ENCODE measurements around the gene CAB39L. TPM values are rescaled to one million over a fixed set of nuclear protein-coding genes. Genes with fewer than 3 reads are reported as not detected.

The CAB39L gene
- total RNA-seq, 1 donor from 2014 or later = 7.7 TPM

DNA sequence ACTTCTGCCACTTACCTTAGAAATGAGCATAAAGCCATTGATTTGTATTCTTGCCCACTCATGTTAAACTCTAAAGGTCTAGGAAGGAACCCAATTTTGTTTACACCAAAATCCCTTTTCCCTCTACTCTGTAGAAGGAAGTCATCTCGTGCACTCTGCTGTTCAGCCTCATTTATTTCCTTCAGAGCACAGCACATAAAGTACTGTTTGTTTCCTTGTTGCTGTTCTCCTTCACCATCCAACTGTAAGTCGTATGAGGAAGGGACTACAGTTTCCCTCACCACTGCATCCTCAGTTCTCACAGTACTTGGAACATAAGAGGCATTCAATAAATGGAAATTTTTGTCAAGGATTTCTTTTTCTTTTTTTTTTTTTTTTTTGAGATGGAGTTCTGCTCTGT, 171.6 kb downstream of the CAB39L start:
- no peaks in the 10 kb centered on the region for H3K36me3 Mint-ChIP-seq (ENCODE audit: unreplicated experiment)
- TF ChIP-seq, protein P1, sequence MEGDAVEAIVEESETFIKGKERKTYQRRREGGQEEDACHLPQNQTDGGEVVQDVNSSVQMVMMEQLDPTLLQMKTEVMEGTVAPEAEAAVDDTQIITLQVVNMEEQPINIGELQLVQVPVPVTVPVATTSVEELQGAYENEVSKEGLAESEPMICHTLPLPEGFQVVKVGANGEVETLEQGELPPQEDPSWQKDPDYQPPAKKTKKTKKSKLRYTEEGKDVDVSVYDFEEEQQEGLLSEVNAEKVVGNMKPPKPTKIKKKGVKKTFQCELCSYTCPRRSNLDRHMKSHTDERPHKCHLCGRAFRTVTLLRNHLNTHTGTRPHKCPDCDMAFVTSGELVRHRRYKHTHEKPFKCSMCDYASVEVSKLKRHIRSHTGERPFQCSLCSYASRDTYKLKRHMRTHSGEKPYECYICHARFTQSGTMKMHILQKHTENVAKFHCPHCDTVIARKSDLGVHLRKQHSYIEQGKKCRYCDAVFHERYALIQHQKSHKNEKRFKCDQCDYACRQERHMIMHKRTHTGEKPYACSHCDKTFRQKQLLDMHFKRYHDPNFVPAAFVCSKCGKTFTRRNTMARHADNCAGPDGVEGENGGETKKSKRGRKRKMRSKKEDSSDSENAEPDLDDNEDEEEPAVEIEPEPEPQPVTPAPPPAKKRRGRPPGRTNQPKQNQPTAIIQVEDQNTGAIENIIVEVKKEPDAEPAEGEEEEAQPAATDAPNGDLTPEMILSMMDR (IDR thresholded peaks at IDR 0.05; ENCODE audit: partially characterized antibody, unreplicated experiment) = no peak
- DNase-seq = no peak

DNA sequence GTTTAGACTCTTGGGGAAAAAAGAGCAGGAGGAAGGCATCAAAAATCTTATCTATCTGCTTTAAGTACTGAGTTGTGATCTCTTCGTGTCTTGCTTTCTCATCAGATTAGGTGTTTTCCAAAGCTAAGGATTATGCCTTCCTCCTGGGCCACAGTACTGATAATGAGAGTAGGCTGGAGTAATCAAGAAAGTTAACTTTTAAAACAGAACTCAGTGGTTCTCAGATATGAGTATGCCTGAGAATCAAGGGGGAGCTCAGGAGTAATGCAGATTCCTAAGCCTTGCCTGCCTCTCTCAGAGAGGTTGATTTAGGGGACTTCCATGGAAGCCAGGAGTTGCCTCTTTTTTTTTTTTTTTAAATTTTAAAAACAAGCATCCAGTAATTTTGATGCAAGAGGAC, 172.6 kb downstream of the CAB39L start:
- DNase-seq = no peak
- no peaks in the 10 kb centered on the region for H3K36me3 Mint-ChIP-seq (ENCODE audit: unreplicated experiment)
- no peak overlapping the region for H3K4me3 Mint-ChIP-seq (ENCODE audit: unreplicated experiment)
- no peaks in the 10 kb centered on the region for H3K27me3 Mint-ChIP-seq (ENCODE audit: unreplicated experiment)
- H3K9me3 Mint-ChIP-seq (ENCODE audit: unreplicated experiment) = no peaks in the 10 kb centered on the region
- no peaks in the 10 kb centered on the region for H3K4me1 Mint-ChIP-seq (ENCODE audit: low read depth, unreplicated experiment)
- no peak overlapping the region for H3K27ac Mint-ChIP-seq (ENCODE audit: unreplicated experiment)
- TF ChIP-seq, protein P1 (IDR thresholded peaks at IDR 0.05; ENCODE audit: partially characterized antibody, unreplicated experiment) = no peak

More for the DNA sequence above, 171.6 kb downstream of the CAB39L start:
- Mint-ChIP-seq H3K27me3 (ENCODE audit: unreplicated experiment) (no peaks in the 10 kb centered on the region), H3K4me1 (ENCODE audit: low read depth, unreplicated experiment) (no peaks in the 10 kb centered on the region), H3K27ac (ENCODE audit: unreplicated experiment) (no peak overlapping the region), H3K4me3 (ENCODE audit: unreplicated experiment) (no peak overlapping the region), H3K9me3 (ENCODE audit: unreplicated experiment) (no peaks in the 10 kb centered on the region)

DNA sequence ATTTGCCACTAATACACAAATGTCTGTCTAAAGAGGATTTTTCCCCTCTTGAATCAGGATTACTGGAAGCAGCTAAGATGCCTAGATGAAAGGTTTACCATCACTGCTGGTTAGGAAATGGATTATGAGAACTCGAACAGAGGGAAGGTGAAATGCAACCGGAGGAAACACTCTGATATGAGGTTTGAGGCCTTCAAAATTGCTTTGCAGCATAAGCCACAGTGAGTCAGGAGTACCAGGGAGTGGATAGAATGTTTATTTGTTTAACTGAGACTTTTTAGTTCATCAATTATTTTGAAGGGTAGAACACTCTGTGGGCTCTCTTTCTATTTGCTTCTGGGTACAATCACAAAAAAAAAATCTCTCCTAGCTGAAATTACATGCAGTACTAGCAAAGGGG, 178.0 kb downstream of the CAB39L start:
- DNase-seq = no peak
- Mint-ChIP-seq H3K36me3 (ENCODE audit: unreplicated experiment) (peaks cover 5% of the 10 kb centered on the region), H3K9me3 (ENCODE audit: unreplicated experiment) (no peaks in the 10 kb centered on the region), H3K27me3 (ENCODE audit: unreplicated experiment) (no peaks in the 10 kb centered on the region), H3K4me1 (ENCODE audit: low read depth, unreplicated experiment) (no peaks in the 10 kb centered on the region), H3K27ac (ENCODE audit: unreplicated experiment) (no peak overlapping the region), H3K4me3 (ENCODE audit: unreplicated experiment) (no peak overlapping the region)
- TF ChIP-seq, protein P1 (IDR thresholded peaks at IDR 0.05; ENCODE audit: partially characterized antibody, unreplicated experiment) = no peak

DNA sequence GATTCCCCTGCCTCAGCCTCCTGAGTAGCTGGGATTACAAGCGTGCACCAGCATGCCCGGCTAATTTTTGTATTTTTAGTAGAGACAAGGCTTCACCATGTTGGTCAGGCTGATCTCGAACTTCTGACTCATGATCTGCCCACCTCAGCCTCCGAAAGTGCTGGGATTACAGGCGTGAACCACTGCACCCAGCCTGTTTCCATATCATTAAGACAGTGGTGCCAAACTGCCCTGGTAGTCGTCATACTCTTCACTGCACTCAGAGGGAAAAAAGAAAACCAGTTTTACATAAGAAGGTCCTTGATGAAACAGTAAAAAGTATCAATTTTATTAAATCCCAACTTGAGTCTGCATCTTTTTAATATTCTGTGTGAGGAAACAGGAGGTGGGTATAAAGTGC, 181.2 kb downstream of the CAB39L start:
- no peak overlapping the region for H3K27ac Mint-ChIP-seq (ENCODE audit: unreplicated experiment)
- H3K4me1 Mint-ChIP-seq (ENCODE audit: low read depth, unreplicated experiment) = no peaks in the 10 kb centered on the region
- H3K9me3 Mint-ChIP-seq (ENCODE audit: unreplicated experiment) = no peaks in the 10 kb centered on the region
- no peak for DNase-seq
- no peaks in the 10 kb centered on the region for H3K27me3 Mint-ChIP-seq (ENCODE audit: unreplicated experiment)
- no peak overlapping the region for H3K4me3 Mint-ChIP-seq (ENCODE audit: unreplicated experiment)
- peaks cover 5% of the 10 kb centered on the region for H3K36me3 Mint-ChIP-seq (ENCODE audit: unreplicated experiment)
- TF ChIP-seq, protein P1 (IDR thresholded peaks at IDR 0.05; ENCODE audit: partially characterized antibody, unreplicated experiment) = no peak

DNA sequence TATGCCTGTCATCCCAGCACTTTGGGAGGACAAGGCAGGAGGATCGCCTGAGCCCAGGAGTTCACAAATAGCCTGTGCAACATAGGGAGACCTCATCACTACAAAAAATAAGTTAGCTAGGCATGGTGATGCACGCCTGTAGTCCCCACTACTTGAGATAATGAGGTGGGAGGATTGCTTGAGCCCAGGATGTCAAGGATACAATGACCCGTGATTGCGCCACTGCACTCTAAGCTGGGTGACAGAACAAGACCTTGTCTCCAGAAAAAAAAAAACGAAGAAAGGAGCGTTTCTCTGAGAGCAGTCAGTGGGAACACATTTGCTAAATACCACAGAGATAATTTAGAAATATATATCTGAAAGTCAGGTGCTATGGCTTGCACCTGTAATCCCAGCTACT, 184.3 kb downstream of the CAB39L start:
- Mint-ChIP-seq H3K9me3 (ENCODE audit: unreplicated experiment) (no peaks in the 10 kb centered on the region), H3K36me3 (ENCODE audit: unreplicated experiment) (peaks cover 5% of the 10 kb centered on the region), H3K4me1 (ENCODE audit: low read depth, unreplicated experiment) (no peaks in the 10 kb centered on the region), H3K27ac (ENCODE audit: unreplicated experiment) (no peak overlapping the region), H3K27me3 (ENCODE audit: unreplicated experiment) (no peaks in the 10 kb centered on the region), H3K4me3 (ENCODE audit: unreplicated experiment) (no peak overlapping the region)
- TF ChIP-seq, protein P1 (IDR thresholded peaks at IDR 0.05; ENCODE audit: partially characterized antibody, unreplicated experiment) = no peak
- no peak for DNase-seq

Other genes starting within 250 kb of the CAB39L start
- not detected for gene MLNR, start 223.7 kb downstream of the CAB39L start, total RNA-seq (ENCODE audit: unreplicated experiment)
- 4.3 TPM for gene CDADC1, start 196.1 kb downstream of the CAB39L start, total RNA-seq (ENCODE audit: unreplicated experiment)
- 7.7 TPM for gene SETDB2, start 210 bp upstream of the CAB39L start, total RNA-seq (ENCODE audit: unreplicated experiment)
- 4.3 TPM for gene PHF11, start 51.9 kb upstream of the CAB39L start, total RNA-seq (ENCODE audit: unreplicated experiment)
- 46.1 TPM for gene RCBTB1, start 141.5 kb upstream of the CAB39L start, total RNA-seq (ENCODE audit: unreplicated experiment)
- not detected for gene ARL11, start 184.4 kb upstream of the CAB39L start, total RNA-seq (ENCODE audit: unreplicated experiment)
- gene EBPL, start 247.4 kb upstream of the CAB39L start, total RNA-seq (ENCODE audit: unreplicated experiment) = 26.4 TPM

All from glutamatergic neuron (in vitro differentiated cells).